B cell (primary cell): ENCODE results near the gene DNAJC11. TPM values are rescaled to one million over a fixed set of nuclear protein-coding genes. Genes with fewer than 3 reads are reported as not detected.

Experiments used
- ATAC-seq: fragments of 200-7000 bp; cut with Tn5 transposase; one replicate; pipeline ENCODE4 v1.10.0; 2021; ENCODE audit warnings: low read depth, mild to moderate bottlenecking, moderate number of reproducible peaks, moderate library complexity
- CTCF ChIA-PET: fragments of 350-600 bp; sonication (Branson Sonifier 250); formaldehyde crosslinking; loops from one replicate; lab custom pipeline; 2021; ENCODE audit warnings: antibody characterized with exemption, inconsistent platforms; lab: Charles Lee
- POLR2A ChIA-PET: fragments of 350-600 bp; sonication (Branson Sonifier 250); formaldehyde crosslinking; loops from one replicate; lab custom pipeline; 2021; ENCODE audit warnings: antibody characterized with exemption; lab: Charles Lee
- DNase-seq: peaks from one replicate; pipeline ENCODE4 v3.0.0; 2013
- H2AFZ ChIP-seq: 2 replicates; pipeline ENCODE4 v1.6.1; 2012; ENCODE audit warnings: mild to moderate bottlenecking, low read depth, low read length; ENCODE audit not compliant: insufficient read depth, poor library complexity, severe bottlenecking
- H3K27ac ChIP-seq, 2 donors: 1 replicate in 1 of 2; 2 replicates in 1 of 2; pipeline ENCODE4 v1.5.1; 2012 to 2013; ENCODE audit warnings: low read length in 2 of 2, mild to moderate bottlenecking in 2 of 2, moderate library complexity in 1 of 2
- H3K27me3 ChIP-seq, 4 experiments: fragments of 200-600 bp in 1 of 4; sonication (generic) in 1 of 4; replicated peaks in 1 of 4; 1 replicate in 2 of 4; 2 replicates in 2 of 4; pipeline versions ENCODE4 v1.6.1 to v1.7.0; 2013 to 2016; ENCODE audit warnings: low read length in 3 of 4, mild to moderate bottlenecking in 2 of 4, mixed read lengths in 1 of 4, moderate library complexity in 1 of 4; ENCODE audit not compliant: insufficient read depth in 4 of 4, control insufficient read depth in 3 of 4; ENCODE audit errors: control extremely low read depth in 1 of 4
- H3K36me3 ChIP-seq, 2 experiments: replicated peaks in 1 of 2; 1 replicate in 1 of 2; 2 replicates in 1 of 2; pipeline versions ENCODE4 v1.6.1 to v1.7.1; 2013; ENCODE audit warnings: low read length in 1 of 2; ENCODE audit not compliant: insufficient read depth in 2 of 2, control insufficient read depth in 1 of 2; ENCODE audit errors: control extremely low read depth in 1 of 2, extremely low read depth in 1 of 2
- H3K4me1 ChIP-seq, 2 donors: fragments of 200-600 bp in 1 of 2; sonication (generic) in 1 of 2; 1 replicate in 1 of 2; 2 replicates in 1 of 2; pipeline versions ENCODE4 v1.5.1 to v1.6.1; 2013 to 2017; ENCODE audit warnings: low read length in 2 of 2; ENCODE audit not compliant: control insufficient read depth in 2 of 2, insufficient read depth in 2 of 2
- H3K4me2 ChIP-seq: replicated peaks from 2 replicates; pipeline ENCODE3; 2012; ENCODE audit warnings: mild to moderate bottlenecking, low read depth, low read length; ENCODE audit not compliant: poor library complexity, severe bottlenecking
- H3K4me3 ChIP-seq, 5 experiments: fragments of 200-600 bp in 1 of 5; sonication (generic) in 1 of 5; 1 replicate in 3 of 5; 2 replicates in 2 of 5; pipeline versions ENCODE4 v1.5.1 to v1.7.0; 2011 to 2016; ENCODE audit warnings: low read length in 4 of 5, mild to moderate bottlenecking in 4 of 5, low read depth in 2 of 5, control low read depth in 1 of 5, moderate library complexity in 1 of 5; ENCODE audit not compliant: insufficient read depth in 1 of 5; ENCODE audit errors: control extremely low read depth in 1 of 5, extremely low read depth in 1 of 5
- H3K79me2 ChIP-seq: fragments of 200-600 bp; sonication (generic); one replicate; pipeline ENCODE4 v1.6.0; 2016; ENCODE audit warnings: low read length; ENCODE audit not compliant: control insufficient read depth, insufficient read depth
- H3K9ac ChIP-seq: fragments of 200-600 bp; sonication (generic); 2 replicates; pipeline ENCODE4 v1.6.1; 2017; ENCODE audit warnings: mild to moderate bottlenecking, low read length, moderate library complexity
- H3K9me3 ChIP-seq, 3 donors: one replicate each; pipeline versions ENCODE4 v1.6.1 to v1.7.1; 2013; ENCODE audit warnings: low read length in 2 of 3; ENCODE audit not compliant: control insufficient read depth in 2 of 3, insufficient read depth in 1 of 3; ENCODE audit errors: control extremely low read depth in 1 of 3
- H4K20me1 ChIP-seq: 2 replicates; pipeline ENCODE4 v1.6.0; 2012; ENCODE audit warnings: mild to moderate bottlenecking, low read length; ENCODE audit not compliant: insufficient read depth, control insufficient read depth, poor library complexity, severe bottlenecking
- H3K27ac Mint-ChIP-seq: one replicate; pipeline ENCODE4 v1.8.0; 2021; ENCODE audit warnings: mixed read lengths
- H3K27me3 Mint-ChIP-seq: one replicate; pipeline ENCODE4 v1.8.0; 2021; ENCODE audit warnings: mixed read lengths
- H3K4me1 Mint-ChIP-seq: one replicate; pipeline ENCODE4 v1.8.0; 2021; ENCODE audit warnings: mixed read lengths
- H3K4me3 Mint-ChIP-seq: one replicate; pipeline ENCODE4 v1.8.0; 2021; ENCODE audit warnings: mixed read lengths
- H3K9me3 Mint-ChIP-seq: one replicate; pipeline ENCODE4 v1.8.0; 2022; ENCODE audit warnings: mixed read lengths; ENCODE audit not compliant: insufficient read depth
- EZH2 ChIP-seq: IDR thresholded peaks from 2 replicates; pipeline ENCODE4 v1.6.1; 2012; ENCODE audit warnings: borderline replicate concordance, low read depth, mild to moderate bottlenecking, moderate library complexity, low read length; ENCODE audit not compliant: insufficient read depth, poor library complexity, severe bottlenecking
- WGBS: methylation state at CpG from one replicate; pipeline ENCODE4 v1.1.5; 2013; ENCODE audit warnings: missing lambda C conversion rate; ENCODE audit not compliant: insufficient coverage; 5-methylcytosine and 5-hydroxymethylcytosine counted together
- intact Hi-C: fragments of 100-400 bp; cut with micrococcal nuclease; formaldehyde crosslinking; loops from one replicate; pipeline ENCODE4 v1.10.0; 2022
- polyA plus RNA-seq: library from polyadenylated mRNA; depleted of rRNA; stranded (reverse); fragments of >200 nt; gene quantifications from 2 replicates; pipeline ENCODE4 v1.2.3, GENCODE V29; 2012
- total RNA-seq, 2 donors: library from RNA; stranded (reverse); fragments of 120-200 nt in 1 of 2; gene quantifications; 1 replicate in 1 of 2; 2 replicates in 1 of 2; pipeline versions ENCODE4 v1.2.3 to v1.2.4, GENCODE V29; 2013 to 2022
- TF ChIP-seq, protein P1 (sequence below): fragments of 200-600 bp; IDR thresholded peaks from one replicate; pipeline ENCODE4 v1.8.0; 2022; ENCODE audit warnings: antibody characterized with exemption, mild to moderate bottlenecking

Gene DNAJC11
- total and polyA plus RNA-seq, 2 donors (not counting 1 experiment from before 2014, with no cell fraction given) = 29.2 to 51.6 TPM

DNA sequence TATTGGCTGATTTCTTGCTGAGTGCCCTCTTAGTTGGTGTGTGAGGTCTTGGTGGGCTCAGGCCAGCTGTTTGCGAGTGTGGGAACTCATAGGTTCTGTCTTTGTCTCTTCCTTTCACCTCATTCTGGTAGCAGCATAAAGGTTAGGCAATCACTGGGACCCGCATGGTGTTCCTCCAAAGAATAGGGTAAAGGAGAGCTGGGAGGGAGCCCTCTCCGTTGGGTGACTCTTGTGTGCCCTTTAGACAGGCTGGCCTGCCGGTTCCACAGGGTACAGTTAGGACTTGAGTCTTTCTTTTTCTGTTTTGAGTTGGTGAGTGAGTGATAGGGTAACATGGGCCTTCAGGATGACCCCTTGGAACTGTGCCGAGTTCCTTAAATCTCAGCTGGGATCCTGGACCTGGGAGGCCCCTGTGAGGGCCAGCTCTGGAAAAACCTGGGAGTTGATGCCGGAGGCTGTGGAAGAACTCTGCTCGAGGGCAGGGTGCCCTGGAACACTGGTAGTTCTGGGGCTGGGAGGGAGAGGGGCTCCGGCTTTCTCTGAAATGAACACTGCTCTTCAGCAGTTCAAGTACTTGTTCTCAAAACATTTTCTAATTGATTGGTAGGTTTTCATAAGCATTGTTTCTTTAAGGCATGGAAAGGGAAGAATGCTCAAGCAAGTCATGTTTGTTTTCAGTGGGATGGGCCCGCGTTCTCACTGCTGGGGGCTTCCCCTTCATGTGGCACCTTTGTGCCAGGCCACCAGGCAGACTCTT, 79.0 kb downstream of the DNAJC11 start:
- Histone ChIP-seq H2AFZ (no peak overlapping the region), H3K9me3 (no peaks in the 10 kb centered on the region), H3K9ac (no peak overlapping the region), H3K4me3 (no peak overlapping the region), H3K79me2 (peaks cover 28% of the 10 kb centered on the region), H3K27ac (no peak overlapping the region), H3K36me3 (peaks cover 0 to 12% of the 10 kb centered on the region in 2 experiments), H3K27me3 (no peaks in the 10 kb centered on the region), H3K4me1 (peaks cover 13 to 27% of the 10 kb centered on the region in 2 donors), H4K20me1 (peaks cover 14% of the 10 kb centered on the region), H3K4me2 (no peak overlapping the region)
- ATAC-seq (no peak), DNase-seq (no peak)
- intact Hi-C loops = no loop called here
- Mint-ChIP-seq H3K27me3 (no peaks in the 10 kb centered on the region), H3K4me3 (peak overlapping the region; percentile 26), H3K9me3 (no peaks in the 10 kb centered on the region), H3K4me1 (peaks cover 25% of the 10 kb centered on the region), H3K27ac (no peak overlapping the region)
- TF ChIP-seq, protein P1, sequence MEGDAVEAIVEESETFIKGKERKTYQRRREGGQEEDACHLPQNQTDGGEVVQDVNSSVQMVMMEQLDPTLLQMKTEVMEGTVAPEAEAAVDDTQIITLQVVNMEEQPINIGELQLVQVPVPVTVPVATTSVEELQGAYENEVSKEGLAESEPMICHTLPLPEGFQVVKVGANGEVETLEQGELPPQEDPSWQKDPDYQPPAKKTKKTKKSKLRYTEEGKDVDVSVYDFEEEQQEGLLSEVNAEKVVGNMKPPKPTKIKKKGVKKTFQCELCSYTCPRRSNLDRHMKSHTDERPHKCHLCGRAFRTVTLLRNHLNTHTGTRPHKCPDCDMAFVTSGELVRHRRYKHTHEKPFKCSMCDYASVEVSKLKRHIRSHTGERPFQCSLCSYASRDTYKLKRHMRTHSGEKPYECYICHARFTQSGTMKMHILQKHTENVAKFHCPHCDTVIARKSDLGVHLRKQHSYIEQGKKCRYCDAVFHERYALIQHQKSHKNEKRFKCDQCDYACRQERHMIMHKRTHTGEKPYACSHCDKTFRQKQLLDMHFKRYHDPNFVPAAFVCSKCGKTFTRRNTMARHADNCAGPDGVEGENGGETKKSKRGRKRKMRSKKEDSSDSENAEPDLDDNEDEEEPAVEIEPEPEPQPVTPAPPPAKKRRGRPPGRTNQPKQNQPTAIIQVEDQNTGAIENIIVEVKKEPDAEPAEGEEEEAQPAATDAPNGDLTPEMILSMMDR = no peak
- TF ChIP-seq EZH2 = no peak
- WGBS = 98% methylated on average over 7 of the region's 10 CpGs
- POLR2A ChIA-PET = no interaction called here
- CTCF ChIA-PET = interaction anchor here (1.8 to 2.3 kb wide), 2 partner anchors 19 to 68 kb away, joined by 6 to 16 read pairs; partner anchors contain the start of genes KLHL21, NOL9 and TAS1R1
